GM06990 (cell line): Measurements from ENCODE around the gene DNAAF5.

ENCODE experiments used
- DNase-seq: peaks from one replicate; pipeline ENCODE4 v3.0.0-alpha.2; 2011; ENCODE audit not compliant: insufficient read length; ENCODE audit errors: extremely low read depth
- H3K27me3 ChIP-seq: replicated peaks from 2 replicates; pipeline ENCODE4 v1.6.0; 2011; ENCODE audit warnings: low read length; ENCODE audit not compliant: control insufficient read depth, insufficient read depth
- H3K36me3 ChIP-seq: 2 replicates; pipeline ENCODE4 v1.5.1; 2011; ENCODE audit warnings: low read length; ENCODE audit not compliant: control insufficient read depth, insufficient read depth
- H3K4me3 ChIP-seq: replicated peaks from 2 replicates; pipeline ENCODE4 v1.5.1; 2011; ENCODE audit warnings: low read depth, mild to moderate bottlenecking, control low read depth, low read length
- TF ChIP-seq, protein P1 (sequence below): IDR thresholded peaks from 2 replicates; pipeline ENCODE4 v1.5.1; 2011; ENCODE audit warnings: low read length, control low read depth, mild to moderate bottlenecking, inconsistent platforms; ENCODE audit not compliant: insufficient read depth, poor library complexity, severe bottlenecking

The DNAAF5 gene

DNA sequence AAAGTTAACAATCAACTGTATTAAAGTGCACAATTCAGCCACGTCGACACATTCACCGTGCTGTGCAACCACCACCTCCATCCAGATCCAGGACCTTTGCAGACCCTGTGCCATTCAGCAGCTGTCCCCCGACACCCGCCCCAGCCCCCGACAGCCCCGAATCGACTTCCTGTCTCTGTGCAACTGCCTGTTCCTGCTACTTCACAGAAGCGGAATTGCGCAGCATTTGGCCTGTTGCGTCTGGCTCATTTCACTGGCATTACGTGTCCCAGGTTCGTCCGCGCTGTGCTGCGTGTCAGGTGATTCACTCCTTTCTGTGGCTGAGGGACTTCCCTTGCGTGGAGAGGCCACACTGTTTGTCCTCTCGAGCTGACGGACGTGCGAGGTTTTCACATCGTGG, 33.2 kb upstream of the DNAAF5 start:
- H3K36me3 ChIP-seq, result peaks cover 2% of the 10 kb centered on the region
- no peak for DNase-seq
- H3K27me3 ChIP-seq, result no peaks in the 10 kb centered on the region
- TF ChIP-seq, protein P1, sequence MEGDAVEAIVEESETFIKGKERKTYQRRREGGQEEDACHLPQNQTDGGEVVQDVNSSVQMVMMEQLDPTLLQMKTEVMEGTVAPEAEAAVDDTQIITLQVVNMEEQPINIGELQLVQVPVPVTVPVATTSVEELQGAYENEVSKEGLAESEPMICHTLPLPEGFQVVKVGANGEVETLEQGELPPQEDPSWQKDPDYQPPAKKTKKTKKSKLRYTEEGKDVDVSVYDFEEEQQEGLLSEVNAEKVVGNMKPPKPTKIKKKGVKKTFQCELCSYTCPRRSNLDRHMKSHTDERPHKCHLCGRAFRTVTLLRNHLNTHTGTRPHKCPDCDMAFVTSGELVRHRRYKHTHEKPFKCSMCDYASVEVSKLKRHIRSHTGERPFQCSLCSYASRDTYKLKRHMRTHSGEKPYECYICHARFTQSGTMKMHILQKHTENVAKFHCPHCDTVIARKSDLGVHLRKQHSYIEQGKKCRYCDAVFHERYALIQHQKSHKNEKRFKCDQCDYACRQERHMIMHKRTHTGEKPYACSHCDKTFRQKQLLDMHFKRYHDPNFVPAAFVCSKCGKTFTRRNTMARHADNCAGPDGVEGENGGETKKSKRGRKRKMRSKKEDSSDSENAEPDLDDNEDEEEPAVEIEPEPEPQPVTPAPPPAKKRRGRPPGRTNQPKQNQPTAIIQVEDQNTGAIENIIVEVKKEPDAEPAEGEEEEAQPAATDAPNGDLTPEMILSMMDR, result no peak
- H3K4me3 ChIP-seq, result no peak overlapping the region

DNA sequence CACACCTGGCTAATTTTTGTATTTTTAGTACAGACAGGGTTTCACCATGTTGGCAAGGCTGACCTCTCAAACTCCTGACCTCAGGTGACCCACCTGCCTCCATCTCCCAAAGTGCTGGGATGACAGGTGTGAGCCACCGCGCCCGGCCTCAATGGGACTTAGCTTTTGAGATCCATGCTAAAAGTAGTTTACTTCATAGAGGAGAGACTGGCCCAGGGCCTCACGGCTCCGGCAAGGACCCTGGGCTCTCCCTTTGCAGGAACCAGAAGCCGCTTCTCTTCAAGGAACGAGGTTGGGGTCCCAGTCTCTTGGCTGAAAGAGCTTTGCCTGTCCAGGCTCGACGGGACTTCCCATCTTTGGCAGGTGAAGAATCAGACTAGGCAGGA, 30.1 kb upstream of the DNAAF5 start:
- TF ChIP-seq, protein P1, result no peak
- H3K4me3 ChIP-seq, result no peak overlapping the region
- no peaks in the 10 kb centered on the region for H3K27me3 ChIP-seq
- DNase-seq, result no peak
- H3K36me3 ChIP-seq, result peaks cover 10% of the 10 kb centered on the region

DNA sequence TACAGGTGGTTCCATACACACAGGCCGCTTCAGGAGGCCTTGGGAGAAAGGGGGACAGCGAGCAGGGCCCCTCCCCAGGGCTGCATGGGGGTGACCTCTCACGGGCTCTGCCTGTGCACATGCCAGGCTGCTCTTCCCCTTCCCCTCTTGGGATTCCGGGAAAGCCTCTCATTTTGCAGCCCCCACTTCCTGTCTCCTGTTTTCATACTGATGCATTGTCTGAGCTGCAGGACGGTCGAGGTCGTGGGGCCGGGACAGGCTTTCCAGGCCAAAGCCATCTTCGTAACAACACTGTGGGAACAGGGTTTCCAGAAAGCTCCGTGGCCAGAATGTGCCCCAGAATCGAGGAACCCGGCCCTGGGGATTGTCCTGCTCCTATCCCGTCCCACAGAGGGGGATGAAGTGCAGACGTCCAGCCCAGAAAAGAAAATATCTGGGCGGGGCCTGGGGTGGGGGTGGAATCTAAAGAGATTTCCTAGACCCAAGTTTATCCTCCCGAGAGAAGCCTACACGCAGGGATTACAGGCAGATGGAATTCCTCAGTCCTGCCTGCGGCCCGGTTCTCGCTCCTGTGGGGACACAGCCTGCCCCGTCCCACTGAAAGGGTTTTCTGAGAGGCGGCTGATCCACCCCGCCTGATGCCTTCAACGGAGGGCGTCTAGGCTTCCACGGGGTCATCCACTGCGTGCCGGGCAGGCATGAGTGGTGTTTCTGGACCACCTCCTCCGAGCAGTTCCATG, 29.5 kb upstream of the DNAAF5 start:
- DNase-seq, result no peak
- TF ChIP-seq, protein P1, result no peak
- H3K36me3 ChIP-seq, result peaks cover 10% of the 10 kb centered on the region
- no peak overlapping the region for H3K4me3 ChIP-seq
- H3K27me3 ChIP-seq, result no peaks in the 10 kb centered on the region

DNA sequence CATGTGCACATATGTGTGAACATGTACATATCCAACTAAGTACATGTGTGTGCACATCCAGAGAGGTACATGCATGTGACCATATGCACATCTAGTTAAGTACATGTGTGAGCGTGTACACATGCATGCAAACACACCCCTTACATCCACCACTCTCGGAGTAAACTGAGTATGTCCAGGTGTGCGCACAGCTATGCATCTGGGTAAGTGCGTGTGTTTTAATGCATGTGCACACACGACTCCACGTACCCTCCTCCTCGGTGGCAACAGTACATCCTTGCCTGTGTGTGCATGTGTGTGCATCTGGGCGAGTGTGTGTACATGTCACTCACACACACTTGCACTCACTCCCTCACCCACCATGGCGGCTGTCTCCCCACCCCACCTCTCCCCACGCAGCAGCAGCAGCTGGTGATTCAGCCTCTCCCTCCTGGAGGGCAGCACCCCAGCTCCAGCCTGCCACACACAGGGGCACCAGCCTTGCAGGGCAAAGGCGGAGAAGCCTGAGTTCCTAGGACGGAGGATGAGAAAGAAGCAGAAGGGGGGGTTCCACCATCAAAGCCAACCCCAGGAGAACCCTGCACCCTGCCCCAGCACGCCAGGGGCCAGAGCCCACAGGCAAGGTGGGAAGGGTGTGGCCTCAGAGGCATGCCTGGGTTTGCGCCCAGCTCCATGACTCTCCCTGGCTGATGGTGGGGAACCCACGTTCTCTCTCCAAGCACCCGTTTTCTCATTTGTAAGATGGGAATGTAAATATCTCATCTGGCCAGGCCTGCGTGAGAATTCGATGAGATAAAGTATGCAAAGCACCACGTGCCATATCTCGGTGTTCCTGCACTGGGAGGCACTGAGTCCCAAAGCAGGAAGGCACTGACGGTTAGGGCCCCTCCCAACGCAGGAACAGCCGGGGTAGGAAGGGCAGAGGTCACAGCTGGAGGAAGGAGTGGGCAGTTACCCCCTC, 27.7 kb upstream of the DNAAF5 start:
- TF ChIP-seq, protein P1, result no peak
- DNase-seq, result no peak
- Histone ChIP-seq H3K4me3 (no peak overlapping the region), H3K36me3 (peaks cover 10% of the 10 kb centered on the region), H3K27me3 (no peaks in the 10 kb centered on the region)

DNA sequence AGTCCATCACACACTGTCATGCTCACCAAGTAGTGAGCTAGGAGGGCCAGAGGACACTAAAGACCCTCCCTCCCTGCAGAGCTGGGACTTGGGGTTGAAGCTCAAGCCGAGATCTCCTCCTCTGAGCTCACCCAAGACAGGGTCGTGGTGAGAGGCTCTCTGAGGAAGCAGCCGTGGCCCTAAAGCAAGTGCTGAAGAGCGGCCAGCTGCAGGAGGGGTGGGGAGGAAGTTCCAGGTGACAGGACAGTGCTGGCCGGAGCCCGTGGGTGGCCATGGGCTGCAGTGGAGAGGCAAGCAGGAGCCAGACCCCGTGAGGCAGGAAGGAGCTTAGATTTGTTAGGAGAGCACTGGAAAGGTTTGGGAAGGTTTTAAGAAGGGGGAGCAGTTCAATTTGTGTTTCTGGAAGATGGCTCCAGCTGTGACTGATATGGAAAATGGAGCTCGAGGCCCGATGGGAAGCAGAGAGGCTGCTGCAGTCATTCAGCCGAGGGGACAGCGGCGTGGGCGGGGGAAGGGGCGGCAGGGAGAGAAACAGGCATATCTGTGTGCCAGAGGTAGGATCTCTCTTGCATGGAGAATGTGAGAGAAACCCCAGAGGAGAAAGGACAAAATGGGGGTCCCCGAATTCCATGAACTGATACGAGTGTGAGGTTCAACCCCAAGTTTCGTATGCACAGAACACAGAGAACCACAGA, 26.9 kb upstream of the DNAAF5 start:
- TF ChIP-seq, protein P1, result no peak
- Histone ChIP-seq H3K36me3 (peaks cover 10% of the 10 kb centered on the region), H3K4me3 (no peak overlapping the region), H3K27me3 (no peaks in the 10 kb centered on the region)
- DNase-seq, result no peak
